Left ventricle myocardium inferior (tissue), 1 donor: ENCODE results near the gene DHODH. TPM values are rescaled to one million over a fixed set of nuclear protein-coding genes. Genes with fewer than 3 reads are reported as not detected.

ENCODE experiments used
- DNase-seq: peaks from one replicate; pipeline ENCODE4 v3.0.0-alpha.2; 2020
- H3K27ac ChIP-seq: fragments of 200-600 bp; replicated peaks from 2 replicates; pipeline ENCODE4 v1.8.0; 2021
- H3K27me3 ChIP-seq: fragments of 200-600 bp; 2 replicates; pipeline ENCODE4 v1.8.0; 2021; ENCODE audit warnings: low read depth
- H3K36me3 ChIP-seq: fragments of 200-600 bp; 2 replicates; pipeline ENCODE4 v1.8.0; 2021
- H3K4me1 ChIP-seq: fragments of 200-600 bp; 2 replicates; pipeline ENCODE4 v1.8.0; 2021
- H3K4me3 ChIP-seq: fragments of 200-600 bp; 2 replicates; pipeline ENCODE4 v1.8.0; 2021; ENCODE audit warnings: mild to moderate bottlenecking, moderate library complexity
- H3K9me3 ChIP-seq: fragments of 200-600 bp; replicated peaks from 2 replicates; pipeline ENCODE4 v1.8.0; 2021
- intact Hi-C: fragments of 100-400 bp; cut with micrococcal nuclease; formaldehyde crosslinking; loops from one replicate; pipeline ENCODE4 v1.11.0; 2022
- total RNA-seq: library from RNA; stranded (reverse); fragmentation: NEBNext Ultra II Directional; extraction: Animal tissue kit (Norgen Biotek cat#: 25700); gene quantifications from one replicate; pipeline ENCODE4 v1.2.1, GENCODE V29; 2021
- TF ChIP-seq, protein P1 (sequence below): fragments of 200-600 bp; IDR thresholded peaks from 2 replicates; pipeline ENCODE4 v1.8.0; 2021; ENCODE audit warnings: antibody characterized with exemption, mild to moderate bottlenecking, borderline replicate concordance
- donor health status: DM: no; HTN: yes; CAD: no; lungs with severe emphysema.

Gene DHODH
- total RNA-seq, 1 donor from 2014 or later, result 8.1 TPM

- intact Hi-C loops, result no loop called here
- H3K9me3 ChIP-seq, result no peaks in the 10 kb centered on the region
- H3K27me3 ChIP-seq, result no peaks in the 10 kb centered on the region
- H3K4me3 ChIP-seq, result no peak overlapping the region
- TF ChIP-seq, protein P1, sequence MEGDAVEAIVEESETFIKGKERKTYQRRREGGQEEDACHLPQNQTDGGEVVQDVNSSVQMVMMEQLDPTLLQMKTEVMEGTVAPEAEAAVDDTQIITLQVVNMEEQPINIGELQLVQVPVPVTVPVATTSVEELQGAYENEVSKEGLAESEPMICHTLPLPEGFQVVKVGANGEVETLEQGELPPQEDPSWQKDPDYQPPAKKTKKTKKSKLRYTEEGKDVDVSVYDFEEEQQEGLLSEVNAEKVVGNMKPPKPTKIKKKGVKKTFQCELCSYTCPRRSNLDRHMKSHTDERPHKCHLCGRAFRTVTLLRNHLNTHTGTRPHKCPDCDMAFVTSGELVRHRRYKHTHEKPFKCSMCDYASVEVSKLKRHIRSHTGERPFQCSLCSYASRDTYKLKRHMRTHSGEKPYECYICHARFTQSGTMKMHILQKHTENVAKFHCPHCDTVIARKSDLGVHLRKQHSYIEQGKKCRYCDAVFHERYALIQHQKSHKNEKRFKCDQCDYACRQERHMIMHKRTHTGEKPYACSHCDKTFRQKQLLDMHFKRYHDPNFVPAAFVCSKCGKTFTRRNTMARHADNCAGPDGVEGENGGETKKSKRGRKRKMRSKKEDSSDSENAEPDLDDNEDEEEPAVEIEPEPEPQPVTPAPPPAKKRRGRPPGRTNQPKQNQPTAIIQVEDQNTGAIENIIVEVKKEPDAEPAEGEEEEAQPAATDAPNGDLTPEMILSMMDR, result no peak
- no peak overlapping the region for H3K27ac ChIP-seq
- peaks cover 22% of the 10 kb centered on the region for H3K36me3 ChIP-seq
- no peaks in the 10 kb centered on the region for H3K4me1 ChIP-seq
- DNase-seq, result no peak
Measured at GRCh38 chr16:72033437-72033836, 24.9 kb downstream of the DHODH start.

DNA sequence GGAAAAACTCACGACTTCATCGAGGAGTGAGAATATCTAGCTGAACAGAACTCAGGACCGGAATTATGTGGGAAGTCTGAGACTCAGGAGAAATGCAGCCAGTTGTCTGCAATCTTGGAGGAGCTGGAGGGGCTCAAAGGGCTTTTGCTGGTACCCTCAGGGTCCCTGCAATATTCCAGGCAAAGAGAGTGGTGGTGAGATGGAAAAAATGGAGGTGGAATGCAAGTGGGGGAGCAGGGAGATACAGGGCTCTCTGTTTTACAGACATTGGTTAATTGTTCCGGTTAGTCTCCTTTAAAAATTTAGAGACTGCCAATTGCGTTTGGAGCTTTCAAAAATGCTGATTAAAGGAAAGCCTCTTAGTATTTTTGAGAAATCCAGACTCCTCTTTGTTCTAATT is 27.6 kb downstream of the DHODH start:
- TF ChIP-seq, protein P1, result no peak
- H3K4me1 ChIP-seq, result no peaks in the 10 kb centered on the region
- no peak overlapping the region for H3K4me3 ChIP-seq
- no peaks in the 10 kb centered on the region for H3K27me3 ChIP-seq
- intact Hi-C loops, result no loop called here
- no peak overlapping the region for H3K27ac ChIP-seq
- H3K9me3 ChIP-seq, result no peaks in the 10 kb centered on the region
- H3K36me3 ChIP-seq, result peaks cover 29% of the 10 kb centered on the region
- no peak for DNase-seq

DNA sequence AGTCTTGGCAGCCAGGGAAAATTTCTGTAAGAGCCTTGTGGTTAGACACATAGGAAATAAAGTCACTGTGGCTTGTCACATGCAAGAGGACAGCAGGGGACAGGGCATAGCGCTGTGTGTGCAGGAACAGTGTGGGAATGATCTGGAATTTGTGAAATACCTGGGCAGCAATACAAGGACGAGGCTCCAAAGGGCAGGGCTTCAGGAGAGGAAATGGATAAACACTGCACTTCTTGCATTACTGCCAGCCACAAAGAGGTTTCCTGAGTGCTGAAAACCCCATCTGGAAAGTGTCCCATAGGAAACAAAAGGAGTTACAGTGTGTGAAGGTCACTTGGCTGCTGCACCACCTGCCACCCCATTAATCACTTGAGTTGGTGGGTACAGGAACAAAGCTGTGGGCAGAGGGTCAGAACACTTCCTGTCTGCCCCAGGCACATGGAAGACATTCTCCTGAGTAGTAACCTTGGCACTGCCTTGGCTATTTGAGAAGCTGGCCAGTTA is 33.7 kb downstream of the DHODH start:
- no peak overlapping the region for H3K4me3 ChIP-seq
- DNase-seq, result no peak
- no peaks in the 10 kb centered on the region for H3K27me3 ChIP-seq
- peak overlapping the region; percentile 38 for H3K27ac ChIP-seq
- intact Hi-C loops, result no loop called here
- TF ChIP-seq, protein P1, result no peak
- H3K9me3 ChIP-seq, result no peaks in the 10 kb centered on the region
- peaks cover 11% of the 10 kb centered on the region for H3K4me1 ChIP-seq
- peaks cover 43% of the 10 kb centered on the region for H3K36me3 ChIP-seq

- intact Hi-C loops, result no loop called here
- no peak overlapping the region for H3K27ac ChIP-seq
- no peak overlapping the region for H3K4me3 ChIP-seq
- H3K27me3 ChIP-seq, result no peaks in the 10 kb centered on the region
- peaks cover 40% of the 10 kb centered on the region for H3K36me3 ChIP-seq
- no peaks in the 10 kb centered on the region for H3K9me3 ChIP-seq
- no peak for DNase-seq
- peaks cover 11% of the 10 kb centered on the region for H3K4me1 ChIP-seq
- TF ChIP-seq, protein P1, result no peak
Measured at GRCh38 chr16:72043058-72043457, 34.5 kb downstream of the DHODH start.

- no peaks in the 10 kb centered on the region for H3K27me3 ChIP-seq
- TF ChIP-seq, protein P1, result no peak
- intact Hi-C loops, result no loop called here
- H3K4me3 ChIP-seq, result no peak overlapping the region
- H3K9me3 ChIP-seq, result no peaks in the 10 kb centered on the region
- DNase-seq, result no peak
- H3K4me1 ChIP-seq, result peaks cover 11% of the 10 kb centered on the region
- H3K27ac ChIP-seq, result no peak overlapping the region
- peaks cover 36% of the 10 kb centered on the region for H3K36me3 ChIP-seq
Measured at GRCh38 chr16:72043539-72043938, 35.0 kb downstream of the DHODH start.
